Measurements from ENCODE around the gene CPED1. TPM values are rescaled to one million over a fixed set of nuclear protein-coding genes. Genes with fewer than 3 reads are reported as not detected.
"Not testable (repeated sequence)": the region's sequence is repeated elsewhere in the genome, so short reads cannot be mapped to it uniquely, and the experiment has no call there.

Gene CPED1
- polyA plus RNA-seq, 1 donor from 2014 or later = not detected

GRCh38 chr7:121244120-121244870 lies 255.8 kb downstream of the CPED1 start:
- Histone ChIP-seq H3K9me3 (ENCODE audit: low read length) (no peaks in the 10 kb centered on the region), H3K9me2 (ENCODE audit: insufficient read depth, low read length) (no peaks in the 10 kb centered on the region), H2AFZ (ENCODE audit: low read depth, low read length) (no peak overlapping the region), H4K20me1 (ENCODE audit: insufficient read depth) (no peaks in the 10 kb centered on the region), H3K79me2 (replicated peaks; ENCODE audit: insufficient read depth, low read length) (no peaks in the 10 kb centered on the region), H3K36me3 (ENCODE audit: insufficient read depth, low read length) (no peaks in the 10 kb centered on the region), H3F3A (ENCODE audit: insufficient read depth, low read length, poor library complexity, severe bottlenecking) (no peaks in the 10 kb centered on the region), H3K4me2 (ENCODE audit: low read length) (no peak overlapping the region), H3K27me3 (ENCODE audit: insufficient read depth, low read depth, low read length) (no peaks in the 10 kb centered on the region), H3K27ac (ENCODE audit: low read length) (no peak overlapping the region), H3K9ac (ENCODE audit: low read length) (no peak overlapping the region), H3K4me3 (ENCODE audit: low read length) (no peak overlapping the region)
- TF ChIP-seq REST (IDR thresholded peaks at IDR 0.05; ENCODE audit: borderline replicate concordance) (no peak), TAF1 (IDR thresholded peaks at IDR 0.05; ENCODE audit: low read depth) (no peak), EZH2 (IDR thresholded peaks at IDR 0.05; ENCODE audit: borderline replicate concordance, insufficient read depth, low read length, poor library complexity, severe bottlenecking) (no peak), EP300 (conservative IDR thresholded peaks at IDR 0.05; ENCODE audit: poor library complexity, severe bottlenecking) (peak; percentile 65), RAD21 (conservative IDR thresholded peaks at IDR 0.05) (no peak), POLR2AphosphoS5 (IDR thresholded peaks at IDR 0.05) (peak; percentile 19)

- H3K9ac ChIP-seq (ENCODE audit: low read length); H3K9me2 ChIP-seq (ENCODE audit: insufficient read depth, low read length); H3F3A ChIP-seq (ENCODE audit: insufficient read depth, low read length, poor library complexity, severe bottlenecking); H2AFZ ChIP-seq (ENCODE audit: low read depth, low read length); H4K20me1 ChIP-seq (ENCODE audit: insufficient read depth); H3K4me2 ChIP-seq (ENCODE audit: low read length); H3K79me2 ChIP-seq (replicated peaks; ENCODE audit: insufficient read depth, low read length); H3K27me3 ChIP-seq (ENCODE audit: insufficient read depth, low read depth, low read length); H3K4me3 ChIP-seq (ENCODE audit: low read length); H3K36me3 ChIP-seq (ENCODE audit: insufficient read depth, low read length); H3K9me3 ChIP-seq (ENCODE audit: low read length); H3K27ac ChIP-seq (ENCODE audit: low read length): not testable (repeated sequence)
Observed at GRCh38 chr7:121251367-121251766, 262.9 kb downstream of the CPED1 start.

GRCh38 chr7:121252523-121253235 lies 264.2 kb downstream of the CPED1 start:
- not testable (repeated sequence) for H3K27me3 ChIP-seq (ENCODE audit: insufficient read depth, low read depth, low read length); H2AFZ ChIP-seq (ENCODE audit: low read depth, low read length); H3K9me2 ChIP-seq (ENCODE audit: insufficient read depth, low read length); H3K9me3 ChIP-seq (ENCODE audit: low read length); H3K4me2 ChIP-seq (ENCODE audit: low read length); H3F3A ChIP-seq (ENCODE audit: insufficient read depth, low read length, poor library complexity, severe bottlenecking); H3K79me2 ChIP-seq (replicated peaks; ENCODE audit: insufficient read depth, low read length); H3K9ac ChIP-seq (ENCODE audit: low read length); H3K27ac ChIP-seq (ENCODE audit: low read length); H3K36me3 ChIP-seq (ENCODE audit: insufficient read depth, low read length); H3K4me3 ChIP-seq (ENCODE audit: low read length); H4K20me1 ChIP-seq (ENCODE audit: insufficient read depth)
